Fibroblast of lung (primary cell): ENCODE data around the gene ITGBL1. TPM values are rescaled to one million over a fixed set of nuclear protein-coding genes. Genes with fewer than 3 reads are reported as not detected.
A peak's percentile ranks its signal among the peaks of the same experiment; 100 is the strongest.

Experiments
- DNase-seq, 2 donors: peaks; one replicate each; pipeline versions ENCODE4 v3.0.0 to v3.0.0-alpha.2; 2010; ENCODE audit warnings: low read depth in 2 of 2
- H2AFZ ChIP-seq: 2 replicates; pipeline ENCODE4 v1.5.1; 2012; ENCODE audit warnings: low read length, control low read depth, inconsistent platforms
- H3K27ac ChIP-seq: 2 replicates; pipeline ENCODE4 v1.5.1; 2011; ENCODE audit warnings: low read length, control low read depth; ENCODE audit not compliant: insufficient read depth
- H3K27me3 ChIP-seq: 2 replicates; pipeline ENCODE4 v1.5.1; 2011; ENCODE audit warnings: mild to moderate bottlenecking, low read length; ENCODE audit not compliant: control insufficient read depth, insufficient read depth
- H3K36me3 ChIP-seq: 2 replicates; pipeline ENCODE4 v1.5.1; 2011; ENCODE audit warnings: low read length; ENCODE audit not compliant: control insufficient read depth, insufficient read depth
- H3K4me1 ChIP-seq: 2 replicates; pipeline ENCODE4 v1.5.1; 2011; ENCODE audit warnings: low read length; ENCODE audit not compliant: control insufficient read depth, insufficient read depth; ENCODE audit errors: extremely low read depth
- H3K4me2 ChIP-seq: 2 replicates; pipeline ENCODE4 v1.5.1; 2011; ENCODE audit warnings: low read length, control low read depth; ENCODE audit not compliant: insufficient read depth; ENCODE audit errors: extremely low read depth
- H3K4me3 ChIP-seq, 4 experiments: fragments of 200-600 bp in 1 of 4; sonication (generic) in 1 of 4; replicated peaks in 1 of 4; 2 replicates each; pipeline ENCODE4 v1.5.1; 2011 to 2016; ENCODE audit warnings: low read length in 4 of 4, low read depth in 3 of 4, mild to moderate bottlenecking in 3 of 4, control low read depth in 2 of 4, inconsistent platforms in 1 of 4, mixed read lengths in 1 of 4; ENCODE audit not compliant: insufficient read depth in 1 of 4; ENCODE audit errors: control extremely low read depth in 1 of 4
- H3K79me2 ChIP-seq: 2 replicates; pipeline ENCODE4 v1.5.1; 2012; ENCODE audit warnings: mild to moderate bottlenecking, low read length, inconsistent platforms; ENCODE audit not compliant: control insufficient read depth, insufficient read depth
- H3K9ac ChIP-seq: 2 replicates; pipeline ENCODE4 v1.5.1; 2011; ENCODE audit warnings: mild to moderate bottlenecking, low read length, control low read depth; ENCODE audit not compliant: insufficient read depth
- H3K9me3 ChIP-seq: 2 replicates; pipeline ENCODE4 v1.5.1; 2012; ENCODE audit warnings: low read depth, low read length; ENCODE audit not compliant: control insufficient read depth, insufficient read depth
- H4K20me1 ChIP-seq: 2 replicates; pipeline ENCODE4 v1.5.1; 2011; ENCODE audit warnings: low read length; ENCODE audit not compliant: control insufficient read depth, insufficient read depth; ENCODE audit errors: extremely low read depth
- CTCF ChIP-seq, 2 donors: IDR thresholded peaks in 1 of 2; conservative IDR thresholded peaks in 1 of 2; 1 replicate in 1 of 2; 2 replicates in 1 of 2; pipeline ENCODE4 v1.5.1; 2011 to 2012; ENCODE audit warnings: low read length in 2 of 2, control low read depth in 1 of 2, inconsistent platforms in 1 of 2, low read depth in 1 of 2, mild to moderate bottlenecking in 1 of 2
- EZH2 ChIP-seq: IDR thresholded peaks from 2 replicates; pipeline ENCODE4 v1.5.1; 2012; ENCODE audit warnings: low read length, control low read depth, mild to moderate bottlenecking; ENCODE audit errors: missing control alignments
- polyA plus RNA-seq, 2 donors: library from polyadenylated mRNA; depleted of rRNA in 1 of 2; stranded (reverse) in 1 of 2; unstranded in 1 of 2; fragments of >200 nt; gene quantifications; 2 replicates each; pipeline ENCODE4 v1.2.1, GENCODE V29; 2011 to 2012; ENCODE audit warnings: missing spikeins in 1 of 2
- total RNA-seq: library from RNA; depleted of rRNA; stranded (reverse); fragments of >200 nt; gene quantifications from 2 replicates; pipeline ENCODE4 v1.2.1, GENCODE V29; 2014

The ITGBL1 gene
- total and polyA plus RNA-seq, 2 donors (not counting 1 experiment from before 2014, with no cell fraction given): 45.1 to 87.4 TPM

- H3K4me3 ChIP-seq: no peak overlapping the region
- H3K27ac ChIP-seq: no peak overlapping the region
- no peak overlapping the region for H3K9ac ChIP-seq
- H4K20me1 ChIP-seq: no peaks in the 10 kb centered on the region
- H3K4me1 ChIP-seq: peaks cover 10% of the 10 kb centered on the region
- TF ChIP-seq EZH2 (no peak), CTCF (conservative IDR thresholded peaks at IDR 0.05 in 1 of 2, IDR thresholded peaks at IDR 0.05 in 1 of 2; ENCODE audit: low read depth in 1 of 2, low read length in 2 of 2) (no peak)
- no peaks in the 10 kb centered on the region for H3K27me3 ChIP-seq
- H2AFZ ChIP-seq: no peak overlapping the region
- DNase-seq: no peak
- no peaks in the 10 kb centered on the region for H3K36me3 ChIP-seq
- H3K79me2 ChIP-seq: no peaks in the 10 kb centered on the region
- H3K9me3 ChIP-seq: no peaks in the 10 kb centered on the region
- no peak overlapping the region for H3K4me2 ChIP-seq
Observed at GRCh38 chr13:101708115-101708514, 255.6 kb downstream of the ITGBL1 start.

- no peak overlapping the region for H3K4me2 ChIP-seq
- no peaks in the 10 kb centered on the region for H3K79me2 ChIP-seq
- H3K9ac ChIP-seq: no peak overlapping the region
- no peak for TF ChIP-seq EZH2
- TF ChIP-seq CTCF (conservative IDR thresholded peaks at IDR 0.05 in 1 of 2, IDR thresholded peaks at IDR 0.05 in 1 of 2; ENCODE audit: low read depth in 1 of 2, low read length in 2 of 2): no peak
- no peak for DNase-seq
- no peak overlapping the region for H3K4me3 ChIP-seq
- H3K9me3 ChIP-seq: no peaks in the 10 kb centered on the region
- H3K27ac ChIP-seq: no peak overlapping the region
- no peak overlapping the region for H2AFZ ChIP-seq
- no peaks in the 10 kb centered on the region for H3K36me3 ChIP-seq
- no peaks in the 10 kb centered on the region for H3K27me3 ChIP-seq
- H4K20me1 ChIP-seq: no peaks in the 10 kb centered on the region
- peaks cover 10% of the 10 kb centered on the region for H3K4me1 ChIP-seq
Observed at GRCh38 chr13:101709952-101710351, 257.5 kb downstream of the ITGBL1 start.

GRCh38 chr13:101711307-101712025 lies 259.0 kb downstream of the ITGBL1 start:
- no peak overlapping the region for H3K4me3 ChIP-seq
- H4K20me1 ChIP-seq: no peaks in the 10 kb centered on the region
- no peak overlapping the region for H3K4me2 ChIP-seq
- H3K9ac ChIP-seq: no peak overlapping the region
- TF ChIP-seq CTCF (conservative IDR thresholded peaks at IDR 0.05 in 1 of 2, IDR thresholded peaks at IDR 0.05 in 1 of 2; ENCODE audit: low read depth in 1 of 2, low read length in 2 of 2): no peak
- no peak for TF ChIP-seq EZH2
- H3K36me3 ChIP-seq: no peaks in the 10 kb centered on the region
- no peak overlapping the region for H2AFZ ChIP-seq
- no peaks in the 10 kb centered on the region for H3K9me3 ChIP-seq
- H3K27ac ChIP-seq: no peak overlapping the region
- H3K79me2 ChIP-seq: no peaks in the 10 kb centered on the region
- DNase-seq: peak in 1 of 2 donors; percentile 21
- peaks cover 4% of the 10 kb centered on the region for H3K4me1 ChIP-seq
- no peaks in the 10 kb centered on the region for H3K27me3 ChIP-seq
